GM18909 (cell line): ENCODE data around the gene CMSS1.
"Not testable (repeated sequence)": the region's sequence is repeated elsewhere in the genome, so short reads cannot be mapped to it uniquely, and the experiment has no call there.

Source experiments
- ATAC-seq: cut with Tn5 transposase; IDR thresholded peaks from one replicate; pipeline ENCODE4 v1.9.1; 2021; ENCODE audit warnings: mild to moderate bottlenecking; ENCODE audit not compliant: unreplicated experiment, poor library complexity

Gene CMSS1

GRCh38 chr3:99810403-99810802 is 7.3 kb upstream of the CMSS1 start:
- no peak for ATAC-seq

GRCh38 chr3:99817047-99817436 is 620 bp upstream of the CMSS1 start:
- ATAC-seq, result peak; percentile 0

- ATAC-seq, result no peak
Observed at GRCh38 chr3:99818818-99819217, 1.2 kb downstream of the CMSS1 start.

DNA sequence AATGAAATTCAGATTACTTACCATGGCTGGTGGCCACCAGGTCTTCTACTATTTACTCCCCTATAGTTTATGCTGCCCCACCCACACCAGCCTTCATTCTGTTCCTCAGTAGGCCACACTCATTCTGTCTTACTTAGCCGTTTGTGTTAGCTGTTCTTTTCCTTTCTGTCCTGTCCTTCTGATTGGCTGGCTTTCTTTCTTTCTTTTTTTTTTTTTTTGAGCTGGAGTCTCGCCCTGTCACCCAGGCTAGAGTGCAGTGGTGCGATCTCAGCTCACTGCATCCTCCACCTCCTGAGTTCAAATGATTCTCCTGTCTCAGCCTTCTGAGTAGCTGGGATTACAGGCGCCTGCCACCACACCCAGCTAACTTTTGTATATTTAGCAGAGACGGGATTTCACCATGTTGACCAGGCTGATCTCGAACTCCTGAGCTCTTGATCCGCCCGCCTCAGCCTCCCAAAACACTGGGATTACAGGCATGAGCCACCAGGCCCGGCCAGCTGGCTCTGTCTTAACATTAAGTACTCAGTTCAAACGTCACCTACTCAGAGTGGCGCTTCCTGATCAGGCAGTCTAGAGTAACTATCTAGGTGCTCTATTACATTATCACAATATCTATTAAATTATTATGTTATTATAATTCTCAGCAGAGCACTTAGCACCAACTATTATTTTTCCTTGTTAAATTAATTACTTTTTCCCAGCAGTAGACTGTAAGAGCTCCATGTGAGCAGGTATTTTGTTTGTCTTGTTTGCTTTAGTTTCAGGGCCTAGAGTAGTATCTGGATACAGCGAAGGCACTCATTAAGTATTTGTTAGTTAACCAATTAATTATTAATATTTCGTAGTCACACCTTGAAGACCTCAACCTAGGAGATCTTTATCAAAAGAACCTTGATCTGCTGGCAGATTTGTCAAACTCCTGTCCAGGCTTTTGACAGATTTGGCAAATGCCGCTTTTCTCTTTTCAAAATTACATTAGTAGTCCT is 6.4 kb downstream of the CMSS1 start:
- no peak for ATAC-seq

GRCh38 chr3:99825004-99825640 is 7.5 kb downstream of the CMSS1 start:
- no peak for ATAC-seq

DNA sequence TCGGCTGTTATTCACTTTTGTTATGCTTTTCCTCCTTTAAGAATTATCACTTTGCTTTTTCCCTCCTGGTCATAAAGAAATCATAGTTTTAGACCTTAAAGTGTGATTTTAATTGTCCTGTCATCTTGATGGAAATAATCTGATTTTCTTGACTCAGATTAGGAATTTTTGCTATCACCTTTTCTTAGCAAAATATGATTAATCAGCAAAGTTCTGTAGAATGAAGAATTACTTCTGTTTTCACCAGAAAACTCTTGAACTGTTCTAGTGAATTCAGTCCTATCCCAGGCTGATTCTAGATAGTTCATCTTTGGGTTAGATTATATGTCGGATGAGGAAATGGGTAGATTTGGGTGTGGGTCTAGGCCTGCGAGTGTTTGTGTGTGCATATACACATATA is 12.2 kb downstream of the CMSS1 start:
- ATAC-seq, result no peak

- no peak for ATAC-seq
Observed at GRCh38 chr3:99833617-99834205, 16.0 kb downstream of the CMSS1 start.

DNA sequence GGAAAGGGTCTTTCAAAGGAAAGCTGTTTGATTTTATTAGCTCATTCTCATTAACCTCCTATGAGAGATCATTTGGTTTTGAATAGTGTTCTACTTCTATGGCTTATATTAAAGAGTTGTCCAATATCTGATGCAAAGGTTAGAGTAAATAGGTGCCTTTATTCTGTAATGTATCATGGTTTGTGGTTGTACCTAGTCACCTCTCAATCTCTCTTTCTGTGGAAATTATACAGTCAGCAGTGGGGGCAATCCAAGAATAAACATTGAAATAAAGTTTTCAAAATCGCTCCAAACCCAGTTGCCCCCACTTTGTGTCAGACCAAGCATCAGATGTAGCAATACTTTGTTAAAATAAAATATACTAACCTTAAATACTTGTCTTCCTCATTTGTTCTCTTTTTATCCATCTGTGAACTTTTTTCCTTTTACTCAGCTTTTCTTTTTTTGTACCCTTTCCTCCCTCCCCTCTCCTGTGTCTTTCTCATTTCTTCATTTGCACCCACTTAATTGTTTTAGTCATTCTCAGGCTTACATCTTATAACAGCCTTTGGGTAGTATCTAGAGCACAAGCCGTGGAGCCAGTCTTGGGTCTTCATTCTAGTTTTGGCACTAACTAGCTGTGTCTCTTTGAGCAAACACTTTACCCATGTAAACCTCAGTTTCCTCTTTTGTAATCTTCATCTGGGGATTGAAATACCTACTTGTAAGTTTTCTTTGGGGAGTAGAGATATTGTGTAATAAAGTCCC is 16.7 kb downstream of the CMSS1 start:
- ATAC-seq, result no peak

GRCh38 chr3:99836681-99837080 is 19.0 kb downstream of the CMSS1 start:
- ATAC-seq, result no peak

- no peak for ATAC-seq
Observed at GRCh38 chr3:99837715-99838114, 20.1 kb downstream of the CMSS1 start.

DNA sequence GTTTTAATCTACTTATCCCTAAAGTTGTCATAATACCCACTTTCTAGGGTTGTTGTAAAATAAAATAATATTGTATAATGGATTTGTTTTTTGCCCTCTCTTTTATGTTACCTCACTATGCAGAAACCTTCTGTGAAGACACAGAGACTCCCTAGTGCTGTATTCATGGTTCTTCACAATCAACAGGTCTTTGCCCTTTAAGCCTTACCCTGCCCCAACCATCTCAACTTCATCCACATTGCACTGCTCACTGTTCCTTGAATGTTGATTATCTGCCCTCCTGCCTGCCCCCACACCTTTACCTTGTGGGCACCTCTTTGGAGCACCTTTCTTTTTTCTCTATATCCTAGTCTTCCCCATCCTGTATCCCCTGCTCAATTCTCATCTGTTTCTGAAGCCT is 21.1 kb downstream of the CMSS1 start:
- no peak for ATAC-seq

GRCh38 chr3:99839613-99840012 is 22.0 kb downstream of the CMSS1 start:
- ATAC-seq, result no peak

DNA sequence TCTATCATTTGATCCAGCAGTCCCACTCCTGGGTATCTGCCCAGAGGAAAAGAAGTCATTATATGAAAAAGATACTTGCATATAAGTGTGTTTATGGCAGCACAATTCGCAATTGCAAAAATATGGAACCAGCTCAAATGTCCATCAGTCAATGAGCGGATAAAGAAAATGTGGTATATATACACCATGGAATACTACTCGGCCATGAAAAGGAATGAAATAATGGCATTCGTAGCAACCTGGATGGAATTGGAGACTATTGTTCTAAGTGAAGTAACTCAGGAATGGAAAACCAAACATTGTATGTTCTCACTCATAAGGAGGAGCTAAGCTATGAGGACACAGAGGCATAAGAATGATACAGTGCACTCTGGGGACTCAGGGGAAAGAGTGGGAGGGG is 24.3 kb downstream of the CMSS1 start:
- ATAC-seq, result not testable (repeated sequence)

DNA sequence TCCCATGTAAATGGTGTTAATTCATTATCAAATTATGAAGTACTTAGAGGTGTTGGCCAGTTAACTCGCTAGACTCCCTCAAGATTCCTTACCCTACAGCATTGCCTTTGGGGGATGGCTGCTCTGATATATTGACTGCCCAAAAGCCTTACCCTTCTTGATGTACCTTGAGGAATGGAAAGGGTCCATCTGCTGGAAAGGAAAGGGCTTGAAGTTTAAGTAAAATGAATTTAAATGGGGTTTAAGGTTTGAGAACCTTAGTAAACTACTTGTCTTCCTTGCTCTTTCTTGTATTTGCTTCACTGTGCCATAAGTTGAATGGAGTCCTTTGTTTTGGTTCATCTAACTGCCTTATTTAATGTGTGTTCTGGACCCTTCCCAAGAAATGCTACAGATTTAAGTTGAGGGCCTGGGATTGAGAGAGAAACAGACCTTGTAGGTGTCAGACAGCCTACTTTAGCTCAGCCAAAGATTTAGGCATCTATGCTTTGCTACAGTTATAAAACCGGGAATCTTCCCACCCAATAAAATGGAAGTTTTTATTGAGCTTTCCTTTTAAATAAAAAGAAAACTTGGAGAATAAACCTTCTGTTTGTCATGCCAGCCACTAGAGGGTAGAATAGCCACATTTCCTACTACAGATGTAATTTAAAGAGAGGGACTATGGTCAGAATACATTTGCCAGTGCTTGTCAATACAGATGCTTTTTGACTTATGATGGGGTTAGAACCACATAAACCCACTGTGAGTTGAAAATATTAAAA is 25.3 kb downstream of the CMSS1 start:
- ATAC-seq, result peak; percentile 70

DNA sequence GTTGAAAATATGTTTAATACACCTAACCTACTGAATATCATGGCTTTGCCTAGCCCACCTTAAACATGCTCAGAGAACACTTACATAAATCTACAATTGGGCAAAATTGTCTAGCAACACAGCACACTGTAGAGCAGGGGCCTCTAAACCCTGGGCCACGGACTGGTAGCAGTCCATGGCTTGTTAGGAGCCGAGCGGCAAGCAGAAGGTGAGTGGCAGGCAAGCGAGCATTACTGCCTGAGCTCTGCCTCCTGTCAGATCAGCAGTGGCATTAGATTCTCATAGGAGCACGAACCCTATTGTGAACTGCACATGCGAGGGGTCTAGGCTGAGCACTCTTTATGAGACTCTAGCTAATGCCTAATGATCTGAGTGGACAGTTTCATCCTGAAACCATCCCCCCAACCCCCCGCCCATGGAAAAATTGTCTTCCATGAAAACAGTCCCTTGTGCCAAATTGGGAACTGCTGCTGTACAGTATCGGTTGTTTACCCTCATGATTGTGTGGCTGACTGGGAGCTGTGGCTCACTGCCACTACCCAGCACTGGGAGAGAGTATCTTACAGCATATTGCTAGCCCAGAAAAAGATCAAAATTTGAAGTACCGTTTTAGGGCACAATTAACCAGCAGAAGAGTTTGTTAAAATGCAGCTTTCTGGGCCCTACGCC is 26.1 kb downstream of the CMSS1 start:
- peak; percentile 8 for ATAC-seq

GRCh38 chr3:99845331-99845730 is 27.7 kb downstream of the CMSS1 start:
- ATAC-seq, result no peak

GRCh38 chr3:99845999-99846398 is 28.3 kb downstream of the CMSS1 start:
- ATAC-seq, result no peak

DNA sequence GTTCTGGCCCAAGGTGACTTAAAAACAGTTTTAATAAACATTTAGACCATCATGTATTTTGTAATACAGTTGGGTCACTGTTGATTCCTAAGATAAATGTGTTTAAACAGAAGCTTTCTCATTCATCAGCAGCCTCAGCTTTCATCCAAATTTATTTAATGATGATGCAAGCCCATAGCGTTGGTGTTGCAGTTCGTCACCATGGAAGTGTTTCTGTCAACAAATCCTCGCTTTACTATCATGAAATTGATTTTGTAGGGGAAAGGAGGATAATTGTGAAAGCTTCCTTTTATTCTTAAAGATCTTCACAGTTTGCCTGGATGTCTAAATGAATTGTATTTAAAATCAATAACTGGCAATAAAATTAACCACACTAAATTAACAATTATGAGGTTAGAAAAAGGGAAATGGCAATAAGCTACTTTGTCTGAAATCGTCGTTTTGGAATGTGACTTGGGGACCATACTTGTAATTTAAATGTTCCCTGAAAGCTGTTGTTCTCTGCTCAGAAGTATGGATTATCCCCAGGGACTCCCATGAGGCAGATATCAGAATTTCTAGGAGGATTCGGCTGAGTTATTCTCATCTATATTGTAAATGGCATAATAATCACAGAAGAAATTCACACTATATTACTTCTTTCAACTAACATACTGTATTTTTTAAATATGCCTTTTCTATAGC is 29.0 kb downstream of the CMSS1 start:
- no peak for ATAC-seq

DNA sequence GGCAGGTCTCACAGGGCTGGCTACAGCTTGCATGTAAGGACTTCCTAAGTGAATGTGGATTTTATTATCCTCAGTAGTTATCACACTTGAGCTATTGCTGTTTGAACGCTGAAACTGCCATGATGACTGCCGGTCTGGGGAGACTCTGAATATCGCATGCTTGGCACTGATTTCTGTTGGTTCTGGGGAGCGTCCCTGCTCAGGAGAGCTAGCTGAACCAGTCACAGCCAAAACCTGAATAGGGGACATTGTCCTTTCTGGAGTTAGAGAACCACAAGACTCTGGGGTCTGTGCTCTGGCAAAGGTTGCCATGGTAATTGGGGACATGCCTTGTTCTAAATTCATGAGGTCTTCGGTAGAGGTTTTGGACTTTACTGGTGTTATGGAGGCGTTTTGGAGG is 30.8 kb downstream of the CMSS1 start:
- ATAC-seq, result no peak
